Effector CD8-positive, alpha-beta T cell (primary cell): ENCODE data around the gene APOH.
A peak's percentile ranks its signal among the peaks of the same experiment; 100 is the strongest.

Experiments
- DNase-seq: peaks from one replicate; lab custom pipeline; 2025; lab: John Stamatoyannopoulos, UW

Gene APOH

DNA sequence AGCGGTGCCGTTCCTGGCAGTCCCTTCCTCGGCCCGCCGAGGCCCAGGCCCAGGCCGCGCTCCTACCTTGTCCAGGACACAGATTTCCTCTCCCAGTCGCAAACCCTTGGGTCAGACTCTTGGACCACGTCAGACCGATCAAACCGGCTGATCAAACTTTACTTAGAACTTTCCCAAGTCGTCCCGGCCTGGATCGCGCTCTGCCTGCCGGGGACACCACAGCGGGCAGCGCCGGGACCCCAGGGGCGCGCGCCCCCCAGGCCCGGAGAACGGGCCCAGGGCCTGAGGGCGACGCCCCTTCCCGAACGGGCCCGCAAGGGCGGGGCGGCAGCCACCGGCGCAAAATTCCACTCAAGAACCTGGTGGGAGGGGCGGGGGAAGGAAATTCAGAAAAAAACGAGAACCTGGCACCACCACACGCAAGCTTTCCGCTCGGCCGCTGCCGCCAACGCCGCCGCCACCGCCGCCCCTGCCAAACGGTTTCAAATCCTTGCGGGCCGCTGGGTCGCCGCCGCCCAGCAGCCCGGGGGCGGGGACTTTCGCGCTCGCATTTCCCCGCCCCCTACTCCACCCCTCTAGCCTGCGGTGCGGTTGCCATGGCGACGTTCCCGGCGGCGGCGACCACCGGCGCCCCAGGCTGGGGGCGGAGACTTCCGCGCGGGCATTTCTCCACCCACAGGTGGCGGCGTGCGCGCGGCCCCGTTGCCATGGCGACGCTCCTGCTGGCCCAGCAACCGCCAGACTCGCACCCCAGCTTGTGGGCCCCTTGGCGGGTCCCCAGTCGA is 37.4 kb downstream of the APOH start, which contains the start of gene CEP112:
CEP112 (minus strand) TSS at position 541 of the 785 bp plus-strand sequence.
- peak; percentile 82 for DNase-seq

DNA sequence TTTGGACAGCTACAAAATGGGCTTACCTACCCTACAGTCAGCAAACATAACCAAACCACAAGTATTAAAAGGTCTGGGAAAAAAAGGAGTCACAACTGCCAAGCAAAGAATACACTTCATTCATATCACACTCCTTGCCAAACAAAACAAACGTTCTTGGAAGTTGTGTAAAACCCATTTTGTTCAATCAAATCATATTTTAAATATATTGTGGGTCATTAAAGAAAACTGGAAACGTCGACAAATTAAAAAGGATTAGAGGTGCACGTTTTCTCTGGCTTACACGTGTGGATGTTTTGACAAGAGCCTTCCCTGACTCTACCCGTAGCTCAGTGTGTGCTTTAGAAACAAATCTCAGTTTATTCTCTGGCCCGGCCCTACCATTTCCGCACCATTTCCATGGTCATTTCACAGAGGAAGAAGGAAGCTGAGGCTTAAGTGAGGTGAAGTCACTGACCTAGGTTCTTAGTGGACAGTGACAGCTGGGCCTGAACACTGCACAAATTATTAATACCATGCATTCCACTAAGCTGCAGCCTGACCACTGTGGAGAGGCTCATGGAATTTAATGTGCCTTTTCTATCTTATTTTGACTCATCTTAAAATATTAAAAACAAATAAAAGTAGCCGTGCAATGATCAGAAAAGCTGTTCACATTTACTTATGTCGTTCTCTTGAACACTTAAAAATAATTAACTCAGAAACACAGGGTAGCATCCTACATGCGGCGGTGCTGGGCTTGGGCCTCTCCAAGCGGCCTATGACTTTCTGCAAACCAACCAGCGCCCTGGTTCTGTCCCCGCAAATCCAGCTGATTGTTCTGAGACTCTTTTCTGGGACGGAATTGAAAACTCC is 38.2 kb downstream of the APOH start:
- no peak for DNase-seq

- DNase-seq = no peak
These were observed 41.5 kb downstream of the APOH start for GRCh38 chr17:66187718-66188117.

DNA sequence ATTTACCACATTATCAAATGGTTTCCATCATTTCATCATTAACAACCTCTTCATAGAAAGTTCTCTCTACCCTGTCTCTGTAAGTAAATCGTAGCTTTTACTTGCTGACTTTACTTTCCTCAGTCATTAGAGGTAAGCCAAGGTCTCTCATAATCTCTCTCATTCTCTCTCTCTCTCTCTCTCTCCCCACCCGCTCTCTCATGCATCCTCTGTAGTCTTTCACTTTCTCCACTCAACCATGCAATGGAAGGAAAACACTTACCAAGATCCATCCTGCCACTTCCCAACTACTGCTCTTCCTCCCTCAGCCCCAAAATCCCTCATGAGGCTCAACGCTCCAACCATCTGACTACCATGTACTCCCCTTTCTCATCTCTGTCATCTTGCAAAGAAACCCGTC is 43.4 kb downstream of the APOH start:
- DNase-seq = no peak

DNA sequence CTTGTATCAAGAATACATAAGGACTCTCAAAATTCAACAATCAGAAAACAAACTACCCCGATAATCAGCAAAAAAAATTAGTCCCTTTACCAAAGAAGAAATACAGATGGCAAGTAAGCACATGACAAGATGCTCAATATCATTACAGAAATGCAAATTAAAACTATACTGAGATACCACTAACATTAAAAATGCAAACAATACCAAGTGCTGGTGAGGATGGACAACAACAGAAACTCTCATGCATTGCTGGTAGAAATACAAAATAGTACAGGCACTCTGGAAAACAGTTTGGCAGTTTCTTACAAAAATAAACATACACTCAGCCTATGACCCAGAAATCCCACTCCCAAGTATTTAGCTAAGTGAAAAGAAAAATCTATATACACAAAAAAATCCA is 44.8 kb downstream of the APOH start:
- DNase-seq = no peak

- DNase-seq = no peak
These were observed 45.7 kb downstream of the APOH start for GRCh38 chr17:66183529-66183928.

DNA sequence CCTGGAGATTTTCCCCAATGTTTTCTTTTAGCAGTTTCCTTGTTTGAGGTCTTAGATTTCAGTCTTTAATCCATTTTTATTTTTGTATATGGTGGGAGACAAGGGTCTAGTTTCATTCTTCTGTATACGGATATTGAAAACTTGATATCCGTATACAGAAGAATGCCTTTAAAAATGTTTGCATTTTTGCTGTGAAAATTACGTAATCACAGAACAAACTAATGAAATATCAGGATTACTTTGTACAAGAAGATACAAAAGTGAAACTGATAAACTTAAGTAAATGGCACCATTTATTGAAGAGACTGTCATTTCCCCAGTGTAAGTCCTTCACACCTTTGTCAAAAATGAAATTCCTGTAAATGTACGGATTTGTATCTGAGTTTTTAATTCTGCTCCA is 50.6 kb downstream of the APOH start:
- no peak for DNase-seq

DNA sequence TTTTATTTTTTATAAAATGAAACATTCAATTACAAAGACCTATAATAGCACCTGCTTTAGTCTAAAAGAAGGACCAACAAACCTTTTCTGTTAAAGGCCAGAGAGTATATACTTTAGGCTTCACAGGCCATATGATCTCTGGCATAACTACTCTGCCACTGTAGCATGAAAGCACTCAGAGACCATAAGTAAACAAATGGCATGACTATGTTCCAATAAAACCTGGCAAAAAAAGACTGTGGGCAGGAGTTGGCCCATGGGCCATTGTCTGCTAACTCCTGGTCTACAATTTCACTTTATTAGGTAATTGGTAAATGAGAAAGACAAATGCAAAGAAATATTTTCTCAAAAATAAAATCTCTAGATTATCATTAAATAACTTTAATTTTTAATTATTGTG is 52.2 kb downstream of the APOH start:
- DNase-seq = no peak

GRCh38 chr17:66175892-66176291 is 53.3 kb downstream of the APOH start:
- no peak for DNase-seq

DNA sequence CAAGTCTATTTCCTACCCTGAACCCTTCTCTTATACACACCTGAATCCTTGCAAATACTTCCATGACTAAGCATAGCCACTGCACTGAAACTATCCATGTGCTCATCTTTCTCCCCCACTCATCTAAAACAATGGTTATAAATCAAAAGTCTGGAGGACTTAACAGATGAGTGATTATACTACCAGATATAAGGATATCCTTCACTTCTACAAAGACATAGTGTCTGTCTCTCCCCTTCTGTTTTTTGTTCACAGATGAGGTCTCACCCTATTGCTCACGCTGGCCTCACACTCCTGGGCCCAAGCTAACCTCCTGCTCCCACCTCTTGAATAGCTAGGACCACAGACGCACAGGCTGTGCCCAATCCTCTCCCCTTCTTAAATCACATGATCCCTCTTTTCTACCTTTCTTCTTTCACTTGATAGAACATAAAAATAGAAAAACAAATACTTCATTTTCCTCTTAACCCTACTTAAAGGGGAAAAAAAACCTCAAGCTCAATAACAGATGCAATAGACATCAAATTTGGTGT is 56.5 kb downstream of the APOH start:
- DNase-seq = no peak

DNA sequence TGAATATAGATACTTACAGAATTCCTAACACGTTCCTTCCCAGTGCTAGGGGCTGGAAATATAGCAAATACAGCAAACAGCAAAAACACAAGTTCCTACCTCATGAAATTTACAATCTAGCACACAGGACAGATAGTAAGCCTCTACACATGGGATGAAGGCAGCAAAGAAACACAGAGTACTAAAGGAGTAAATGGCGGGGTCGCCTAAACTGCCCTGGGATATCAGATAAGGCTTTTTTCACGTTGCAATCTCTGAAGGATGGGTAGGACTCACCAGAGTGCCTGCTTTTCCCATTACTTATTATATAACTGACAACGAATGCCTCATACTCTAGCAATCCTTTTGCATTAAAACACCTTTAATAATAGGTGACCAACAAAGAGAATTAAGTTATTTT is 57.1 kb downstream of the APOH start:
- DNase-seq = no peak

GRCh38 chr17:66171692-66172091 is 57.5 kb downstream of the APOH start:
- DNase-seq = no peak

DNA sequence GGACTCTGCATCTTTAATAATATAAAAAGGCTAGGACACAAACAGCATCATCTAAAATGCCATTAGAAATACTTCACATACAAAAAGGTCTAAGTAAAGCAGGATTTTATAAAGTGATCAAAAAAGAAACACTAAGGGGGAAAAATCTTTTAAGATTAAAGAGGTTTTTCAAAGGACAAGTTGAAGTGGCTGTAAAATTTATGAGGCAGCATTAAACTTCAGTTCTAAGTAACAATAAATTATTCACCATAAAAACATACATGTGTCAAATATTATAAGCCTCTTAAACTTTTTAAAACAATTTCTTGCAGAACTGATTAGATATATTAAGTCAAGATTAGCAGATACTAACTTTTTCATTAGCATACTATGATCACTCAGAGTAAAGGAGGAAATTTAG is 58.0 kb downstream of the APOH start:
- DNase-seq = no peak

- DNase-seq = no peak
These were observed 59.4 kb downstream of the APOH start for GRCh38 chr17:66169839-66170238.

- DNase-seq = no peak
These were observed 61.9 kb downstream of the APOH start for GRCh38 chr17:66167189-66167815.

- DNase-seq = no peak
These were observed 63.6 kb downstream of the APOH start for GRCh38 chr17:66165537-66166123.
